Liver (tissue), 9 donors: ENCODE results near the gene TACO1. TPM values are rescaled to one million over a fixed set of nuclear protein-coding genes. Genes with fewer than 3 reads are reported as not detected.

Source experiments
- DNase-seq: peaks from one replicate; pipeline ENCODE4 v3.0.0-alpha.2; 2017; ENCODE audit warnings: low spot score
- H3K27ac ChIP-seq, 2 donors: one replicate each; pipeline ENCODE4 v1.7.0; 2013; ENCODE audit warnings: inconsistent platforms in 2 of 2, low read length in 2 of 2, control low read depth in 1 of 2, low read depth in 1 of 2, mild to moderate bottlenecking in 1 of 2
- H3K27me3 ChIP-seq, 4 donors: one replicate each; pipeline versions ENCODE4 v1.6.1 to v1.7.0; 2013; ENCODE audit warnings: low read length in 3 of 4, inconsistent platforms in 1 of 4, mild to moderate bottlenecking in 1 of 4, moderate library complexity in 1 of 4; ENCODE audit not compliant: control insufficient read depth in 4 of 4, insufficient read depth in 4 of 4
- H3K36me3 ChIP-seq, 4 donors: one replicate each; pipeline versions ENCODE4 v1.6.1 to v1.7.0; 2013; ENCODE audit warnings: low read length in 3 of 4, mild to moderate bottlenecking in 3 of 4, low read depth in 1 of 4, moderate library complexity in 1 of 4; ENCODE audit not compliant: control insufficient read depth in 4 of 4, insufficient read depth in 3 of 4
- H3K4me1 ChIP-seq, 4 donors: one replicate each; pipeline versions ENCODE4 v1.6.1 to v1.7.0; 2013; ENCODE audit warnings: low read length in 3 of 4, mild to moderate bottlenecking in 3 of 4, moderate library complexity in 1 of 4; ENCODE audit not compliant: control insufficient read depth in 4 of 4, insufficient read depth in 4 of 4
- H3K4me3 ChIP-seq, 3 donors: one replicate each; pipeline versions ENCODE4 v1.6.1 to v1.7.0; 2013; ENCODE audit warnings: low read length in 3 of 3, control low read depth in 1 of 3, low read depth in 1 of 3, mild to moderate bottlenecking in 1 of 3
- H3K9ac ChIP-seq, 2 donors: one replicate each; pipeline ENCODE4 v1.7.0; 2013; ENCODE audit warnings: low read length in 2 of 2, mild to moderate bottlenecking in 2 of 2, moderate library complexity in 2 of 2, control low read depth in 1 of 2, low read depth in 1 of 2
- H3K9me3 ChIP-seq, 4 donors: one replicate each; pipeline versions ENCODE4 v1.6.1 to v1.7.0; 2013; ENCODE audit warnings: low read length in 3 of 4; ENCODE audit not compliant: control insufficient read depth in 4 of 4
- EGR1 ChIP-seq, 2 donors: IDR thresholded peaks; 2 replicates each; pipeline ENCODE4 v1.6.1; 2016 to 2018; ENCODE audit warnings: antibody characterized with exemption in 2 of 2, low read depth in 2 of 2
- GABPA ChIP-seq, 2 donors: IDR thresholded peaks in 1 of 2; conservative IDR thresholded peaks in 1 of 2; 2 replicates each; pipeline ENCODE4 v1.6.1; 2016; ENCODE audit warnings: antibody characterized with exemption in 2 of 2, mild to moderate bottlenecking in 1 of 2, moderate library complexity in 1 of 2
- HNF4A ChIP-seq, 2 donors: conservative IDR thresholded peaks; 2 replicates each; pipeline ENCODE4 v1.6.1; 2016; ENCODE audit warnings: antibody characterized with exemption in 2 of 2, mild to moderate bottlenecking in 2 of 2
- HNF4G ChIP-seq: IDR thresholded peaks from 2 replicates; pipeline ENCODE4 v1.6.1; 2016; ENCODE audit warnings: antibody characterized with exemption
- NR2F2 ChIP-seq: IDR thresholded peaks from 2 replicates; pipeline ENCODE4 v1.6.1; 2016; ENCODE audit warnings: antibody characterized with exemption
- RAD21 ChIP-seq, 2 donors: IDR thresholded peaks; 2 replicates each; pipeline ENCODE4 v1.6.1; 2016; ENCODE audit warnings: antibody characterized with exemption in 2 of 2, mild to moderate bottlenecking in 2 of 2
- REST ChIP-seq: IDR thresholded peaks from 2 replicates; pipeline ENCODE4 v1.6.1; 2016; ENCODE audit warnings: antibody characterized with exemption, mild to moderate bottlenecking
- SP1 ChIP-seq: IDR thresholded peaks from 2 replicates; pipeline ENCODE4 v1.6.1; 2018; ENCODE audit warnings: antibody characterized with exemption, mild to moderate bottlenecking
- TAF1 ChIP-seq: conservative IDR thresholded peaks from 2 replicates; pipeline ENCODE4 v1.6.1; 2016; ENCODE audit warnings: antibody characterized with exemption, mild to moderate bottlenecking
- WGBS: extraction: QIAGEN DNeasy Blood & Tissue Kit; methylation state at CpG from one replicate; pipeline ENCODE4 v1.1.7; 2013; 5-methylcytosine and 5-hydroxymethylcytosine counted together
- polyA plus RNA-seq, 2 donors: library from polyadenylated mRNA; stranded (reverse) in 1 of 2; unstranded in 1 of 2; fragments of 200-250 nt in 1 of 2; fragments of >200 nt in 1 of 2; fragmentation: Nextera tagmentation in 1 of 2; extraction: Ambion mirVana in 1 of 2; gene quantifications; one replicate each; pipeline versions ENCODE4 v1.2.1 to v1.2.3, GENCODE V29; 2013 to 2015
- total RNA-seq, 2 donors: library from RNA; depleted of rRNA; stranded (reverse); fragments of >200 nt; gene quantifications; one replicate each; pipeline ENCODE4 v1.2.3, GENCODE V29; 2014
- TF ChIP-seq, protein P1 (sequence below): fragments of 150-350 bp; IDR thresholded peaks from 2 replicates; pipeline ENCODE4 v1.5.1; 2017; ENCODE audit warnings: improper control_type of control experiment, low read depth, low read length; ENCODE audit not compliant: missing input control
- donor health status: healthy.
- donor health status: healthy.
- donor health status: healthy.
- donor health status: healthy.
- donor health status: healthy.

Gene TACO1
- total and polyA plus RNA-seq, 4 donors = 14.3 to 55.8 (median 41.7) TPM

DNA sequence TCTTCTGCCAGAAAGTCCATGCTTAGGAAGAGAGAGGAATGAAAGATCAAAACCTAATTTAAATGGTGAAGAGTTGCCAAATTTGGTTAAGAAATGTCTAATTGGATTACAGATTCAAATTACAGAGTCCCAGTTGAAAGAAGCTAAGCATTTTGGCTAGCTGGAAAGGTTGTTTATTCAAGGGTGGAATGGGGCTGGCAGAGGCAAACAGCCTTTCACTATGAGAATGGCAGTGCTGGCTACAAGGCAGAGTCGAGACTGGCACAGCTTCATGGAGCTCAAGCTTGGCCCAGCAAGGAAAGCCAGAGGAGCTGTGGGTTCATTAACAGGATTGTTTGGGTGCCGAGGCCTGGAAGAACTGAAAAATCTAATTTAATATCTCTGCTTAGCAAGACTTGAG, 35.1 kb downstream of the TACO1 start:
- Histone ChIP-seq H3K9ac (no peak overlapping the region), H3K27ac (no peak overlapping the region), H3K9me3 (no peaks in the 10 kb centered on the region), H3K4me1 (peaks cover 0 to 9% (median 2%) of the 10 kb centered on the region in 4 donors), H3K27me3 (no peaks in the 10 kb centered on the region), H3K36me3 (peaks cover 5 to 13% (median 8%) of the 10 kb centered on the region in 4 donors), H3K4me3 (no peak overlapping the region)
- WGBS = 96% methylated on average over 2 of the region's 2 CpGs
- TF ChIP-seq SP1 = no peak
- TF ChIP-seq HNF4G = no peak
- TF ChIP-seq TAF1 = no peak
- TF ChIP-seq EGR1 (IDR thresholded peaks at IDR 0.05; ENCODE audit: low read depth in 2 of 2) = no peak
- TF ChIP-seq NR2F2 = no peak
- no peak for TF ChIP-seq REST
- TF ChIP-seq GABPA (IDR thresholded peaks at IDR 0.05 in 1 of 2, conservative IDR thresholded peaks at IDR 0.05 in 1 of 2) = no peak
- TF ChIP-seq RAD21 (IDR thresholded peaks at IDR 0.05) = no peak
- TF ChIP-seq HNF4A (conservative IDR thresholded peaks at IDR 0.05) = no peak
- TF ChIP-seq, protein P1, sequence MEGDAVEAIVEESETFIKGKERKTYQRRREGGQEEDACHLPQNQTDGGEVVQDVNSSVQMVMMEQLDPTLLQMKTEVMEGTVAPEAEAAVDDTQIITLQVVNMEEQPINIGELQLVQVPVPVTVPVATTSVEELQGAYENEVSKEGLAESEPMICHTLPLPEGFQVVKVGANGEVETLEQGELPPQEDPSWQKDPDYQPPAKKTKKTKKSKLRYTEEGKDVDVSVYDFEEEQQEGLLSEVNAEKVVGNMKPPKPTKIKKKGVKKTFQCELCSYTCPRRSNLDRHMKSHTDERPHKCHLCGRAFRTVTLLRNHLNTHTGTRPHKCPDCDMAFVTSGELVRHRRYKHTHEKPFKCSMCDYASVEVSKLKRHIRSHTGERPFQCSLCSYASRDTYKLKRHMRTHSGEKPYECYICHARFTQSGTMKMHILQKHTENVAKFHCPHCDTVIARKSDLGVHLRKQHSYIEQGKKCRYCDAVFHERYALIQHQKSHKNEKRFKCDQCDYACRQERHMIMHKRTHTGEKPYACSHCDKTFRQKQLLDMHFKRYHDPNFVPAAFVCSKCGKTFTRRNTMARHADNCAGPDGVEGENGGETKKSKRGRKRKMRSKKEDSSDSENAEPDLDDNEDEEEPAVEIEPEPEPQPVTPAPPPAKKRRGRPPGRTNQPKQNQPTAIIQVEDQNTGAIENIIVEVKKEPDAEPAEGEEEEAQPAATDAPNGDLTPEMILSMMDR = no peak
- DNase-seq = no peak

GRCh38 chr17:63639125-63639524, 38.4 kb downstream of the TACO1 start:
- DNase-seq = no peak
- H3K9ac ChIP-seq = no peak overlapping the region

More at GRCh38 chr17:63639125-63639524, 38.4 kb downstream of the TACO1 start:
- Histone ChIP-seq H3K27ac (no peak overlapping the region), H3K4me3 (no peak overlapping the region), H3K9me3 (no peaks in the 10 kb centered on the region), H3K27me3 (no peaks in the 10 kb centered on the region), H3K4me1 (no peaks in the 10 kb centered on the region), H3K36me3 (peaks cover 3 to 13% (median 4%) of the 10 kb centered on the region in 4 donors)
- TF ChIP-seq HNF4A (conservative IDR thresholded peaks at IDR 0.05) (no peak), EGR1 (IDR thresholded peaks at IDR 0.05; ENCODE audit: low read depth in 2 of 2) (no peak)
- TF ChIP-seq, protein P1 = no peak
- 71% methylated on average over 1 of the region's 1 CpG for WGBS
